ENCODE data around the gene CARD11.

DNA sequence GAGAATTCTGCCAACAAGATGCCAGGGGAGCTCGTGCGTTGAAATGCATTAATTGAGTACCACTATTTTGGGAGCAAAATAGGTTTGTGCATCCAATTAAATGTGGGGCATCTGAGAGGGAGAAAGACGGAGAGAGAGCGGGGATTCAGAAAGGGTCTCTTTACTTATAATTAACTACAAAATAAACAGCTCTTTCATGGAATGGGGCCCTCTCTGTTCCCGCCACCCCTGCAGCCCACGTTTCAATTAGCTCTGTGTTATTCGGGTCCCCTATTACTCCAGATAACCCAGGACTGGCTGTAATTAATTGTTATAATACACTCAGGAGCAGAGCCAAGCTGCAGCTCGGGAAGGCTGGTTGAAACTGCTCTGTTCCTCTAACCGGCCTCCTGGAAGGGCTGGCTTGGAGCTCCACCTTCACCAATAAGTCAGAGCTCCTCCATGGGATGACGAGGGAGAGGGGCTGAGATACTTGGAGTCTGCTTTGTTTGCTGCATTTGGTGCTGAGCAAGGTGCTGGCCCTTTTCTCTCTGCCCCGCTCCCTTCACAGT lies 67.8 kb downstream of the CARD11 start:
- TF ChIP-seq MAZ (IDR thresholded peaks at IDR 0.05; ENCODE audit: borderline replicate concordance, low read depth, low read length) (no peak), RFX5 (IDR thresholded peaks at IDR 0.05; ENCODE audit: low read depth, low read length) (no peak), BHLHE40 (IDR thresholded peaks at IDR 0.05; ENCODE audit: low read depth, low read length) (no peak), POLR2A (IDR thresholded peaks at IDR 0.05; ENCODE audit: low read depth, low read length) (no peak), RCOR1 (IDR thresholded peaks at IDR 0.05; ENCODE audit: insufficient replicate concordance, low read length) (no peak), RAD21 (IDR thresholded peaks at IDR 0.05; ENCODE audit: low read length) (no peak), NFE2L2 (IDR thresholded peaks at IDR 0.05; ENCODE audit: low read depth, low read length) (no peak)
- TF ChIP-seq, protein P1, sequence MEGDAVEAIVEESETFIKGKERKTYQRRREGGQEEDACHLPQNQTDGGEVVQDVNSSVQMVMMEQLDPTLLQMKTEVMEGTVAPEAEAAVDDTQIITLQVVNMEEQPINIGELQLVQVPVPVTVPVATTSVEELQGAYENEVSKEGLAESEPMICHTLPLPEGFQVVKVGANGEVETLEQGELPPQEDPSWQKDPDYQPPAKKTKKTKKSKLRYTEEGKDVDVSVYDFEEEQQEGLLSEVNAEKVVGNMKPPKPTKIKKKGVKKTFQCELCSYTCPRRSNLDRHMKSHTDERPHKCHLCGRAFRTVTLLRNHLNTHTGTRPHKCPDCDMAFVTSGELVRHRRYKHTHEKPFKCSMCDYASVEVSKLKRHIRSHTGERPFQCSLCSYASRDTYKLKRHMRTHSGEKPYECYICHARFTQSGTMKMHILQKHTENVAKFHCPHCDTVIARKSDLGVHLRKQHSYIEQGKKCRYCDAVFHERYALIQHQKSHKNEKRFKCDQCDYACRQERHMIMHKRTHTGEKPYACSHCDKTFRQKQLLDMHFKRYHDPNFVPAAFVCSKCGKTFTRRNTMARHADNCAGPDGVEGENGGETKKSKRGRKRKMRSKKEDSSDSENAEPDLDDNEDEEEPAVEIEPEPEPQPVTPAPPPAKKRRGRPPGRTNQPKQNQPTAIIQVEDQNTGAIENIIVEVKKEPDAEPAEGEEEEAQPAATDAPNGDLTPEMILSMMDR (conservative IDR thresholded peaks at IDR 0.05; ENCODE audit: low read depth, low read length), result no peak
- TF ChIP-seq, protein P2, sequence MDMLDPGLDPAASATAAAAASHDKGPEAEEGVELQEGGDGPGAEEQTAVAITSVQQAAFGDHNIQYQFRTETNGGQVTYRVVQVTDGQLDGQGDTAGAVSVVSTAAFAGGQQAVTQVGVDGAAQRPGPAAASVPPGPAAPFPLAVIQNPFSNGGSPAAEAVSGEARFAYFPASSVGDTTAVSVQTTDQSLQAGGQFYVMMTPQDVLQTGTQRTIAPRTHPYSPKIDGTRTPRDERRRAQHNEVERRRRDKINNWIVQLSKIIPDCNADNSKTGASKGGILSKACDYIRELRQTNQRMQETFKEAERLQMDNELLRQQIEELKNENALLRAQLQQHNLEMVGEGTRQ (IDR thresholded peaks at IDR 0.05; ENCODE audit: low read depth, low read length), result no peak

Measured in IMR-90 (cell line).